ENCODE data around the gene LBP.

LBP gene, protein sequence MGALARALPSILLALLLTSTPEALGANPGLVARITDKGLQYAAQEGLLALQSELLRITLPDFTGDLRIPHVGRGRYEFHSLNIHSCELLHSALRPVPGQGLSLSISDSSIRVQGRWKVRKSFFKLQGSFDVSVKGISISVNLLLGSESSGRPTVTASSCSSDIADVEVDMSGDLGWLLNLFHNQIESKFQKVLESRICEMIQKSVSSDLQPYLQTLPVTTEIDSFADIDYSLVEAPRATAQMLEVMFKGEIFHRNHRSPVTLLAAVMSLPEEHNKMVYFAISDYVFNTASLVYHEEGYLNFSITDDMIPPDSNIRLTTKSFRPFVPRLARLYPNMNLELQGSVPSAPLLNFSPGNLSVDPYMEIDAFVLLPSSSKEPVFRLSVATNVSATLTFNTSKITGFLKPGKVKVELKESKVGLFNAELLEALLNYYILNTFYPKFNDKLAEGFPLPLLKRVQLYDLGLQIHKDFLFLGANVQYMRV

DNA sequence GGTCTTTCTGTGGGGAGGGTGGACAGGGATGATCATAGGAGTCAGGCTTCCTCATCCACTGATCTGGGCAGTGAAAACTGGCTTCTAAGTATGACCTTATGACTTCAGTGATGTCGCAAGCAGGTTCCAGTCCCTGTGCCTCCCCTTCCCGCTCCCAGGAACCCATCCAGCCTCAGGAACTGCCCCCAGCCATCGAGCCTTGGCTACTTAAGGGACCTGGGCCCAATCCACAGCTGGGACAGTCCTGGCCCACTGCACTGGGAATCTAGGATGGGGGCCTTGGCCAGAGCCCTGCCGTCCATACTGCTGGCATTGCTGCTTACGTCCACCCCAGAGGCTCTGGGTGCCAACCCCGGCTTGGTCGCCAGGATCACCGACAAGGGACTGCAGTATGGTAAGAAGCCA lies at the start of gene LBP:
TSS of gene LBP (plus strand) at position 236 of the 405 bp plus-strand sequence. CDS start at position 271, 35 bp downstream.
- no peak within 1 kb of the TSS for H3K27ac ChIP-seq
- TF ChIP-seq, protein P1, sequence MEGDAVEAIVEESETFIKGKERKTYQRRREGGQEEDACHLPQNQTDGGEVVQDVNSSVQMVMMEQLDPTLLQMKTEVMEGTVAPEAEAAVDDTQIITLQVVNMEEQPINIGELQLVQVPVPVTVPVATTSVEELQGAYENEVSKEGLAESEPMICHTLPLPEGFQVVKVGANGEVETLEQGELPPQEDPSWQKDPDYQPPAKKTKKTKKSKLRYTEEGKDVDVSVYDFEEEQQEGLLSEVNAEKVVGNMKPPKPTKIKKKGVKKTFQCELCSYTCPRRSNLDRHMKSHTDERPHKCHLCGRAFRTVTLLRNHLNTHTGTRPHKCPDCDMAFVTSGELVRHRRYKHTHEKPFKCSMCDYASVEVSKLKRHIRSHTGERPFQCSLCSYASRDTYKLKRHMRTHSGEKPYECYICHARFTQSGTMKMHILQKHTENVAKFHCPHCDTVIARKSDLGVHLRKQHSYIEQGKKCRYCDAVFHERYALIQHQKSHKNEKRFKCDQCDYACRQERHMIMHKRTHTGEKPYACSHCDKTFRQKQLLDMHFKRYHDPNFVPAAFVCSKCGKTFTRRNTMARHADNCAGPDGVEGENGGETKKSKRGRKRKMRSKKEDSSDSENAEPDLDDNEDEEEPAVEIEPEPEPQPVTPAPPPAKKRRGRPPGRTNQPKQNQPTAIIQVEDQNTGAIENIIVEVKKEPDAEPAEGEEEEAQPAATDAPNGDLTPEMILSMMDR (conservative IDR thresholded peaks at IDR 0.05) = no peak

DNA sequence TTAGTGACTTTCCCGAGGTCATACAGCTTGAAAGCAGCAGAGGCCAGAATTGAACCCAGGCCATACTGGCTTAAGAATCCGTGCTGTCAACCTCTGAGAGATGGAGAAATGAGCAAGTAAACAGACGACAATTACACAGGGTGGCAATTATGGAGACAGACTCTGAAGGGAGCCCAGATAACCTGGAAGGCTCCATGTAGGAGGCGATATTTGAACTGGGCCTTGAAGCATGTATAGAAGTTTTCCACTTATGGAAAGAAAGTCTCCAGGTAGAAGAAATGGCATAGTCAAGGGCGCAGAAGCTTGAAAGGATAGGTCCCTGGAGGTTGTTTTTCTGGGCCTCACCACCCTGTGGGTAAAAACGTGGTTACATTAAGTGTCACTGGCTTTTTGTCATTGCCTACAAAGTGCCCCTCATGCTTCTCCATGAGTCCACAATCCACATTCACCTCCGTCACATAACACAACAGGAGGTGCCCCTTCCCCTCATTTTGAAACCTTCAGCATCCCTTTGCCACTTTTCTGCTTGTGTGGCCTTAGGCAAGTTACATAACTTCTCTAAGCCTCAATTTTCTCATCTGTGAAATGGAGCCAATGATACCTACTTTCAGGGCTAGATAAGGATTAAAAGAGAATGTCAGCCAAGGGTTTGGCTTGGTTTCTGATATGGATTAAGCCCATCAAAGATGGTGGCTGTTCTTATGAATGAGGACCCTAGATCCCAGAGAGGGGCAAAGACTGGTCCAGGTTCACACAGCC lies 48.2 kb upstream of the LBP start:
- H3K27ac ChIP-seq = peak overlapping the region; percentile 88
- TF ChIP-seq, protein P1 (conservative IDR thresholded peaks at IDR 0.05) = no peak

DNA sequence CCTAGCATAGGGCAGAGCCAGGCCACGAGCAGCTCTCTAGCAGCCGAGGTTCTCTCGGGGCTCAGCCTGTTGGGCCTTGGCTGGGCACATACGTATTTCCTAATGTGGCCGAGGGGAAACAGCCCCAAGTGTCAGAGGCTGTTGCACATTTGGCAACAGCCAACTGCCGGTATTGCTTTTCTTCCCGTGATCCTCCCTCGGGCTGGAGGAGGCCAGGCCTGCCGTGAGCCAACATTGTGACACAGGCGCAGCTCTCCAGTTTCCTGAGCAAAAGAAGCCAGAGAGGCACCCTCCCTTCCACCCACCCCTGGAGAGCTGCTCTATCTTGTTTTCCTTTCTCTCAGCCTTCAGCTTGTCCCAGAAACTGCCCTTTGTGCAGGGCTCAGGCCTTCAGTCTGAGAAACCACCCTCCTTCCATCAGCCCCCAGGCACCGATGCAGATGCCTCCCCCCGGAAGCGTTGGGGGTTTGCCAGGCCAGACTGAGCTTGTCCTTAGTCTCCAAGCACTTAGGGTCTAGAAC lies 47.5 kb upstream of the LBP start:
- H3K27ac ChIP-seq = peak overlapping the region; percentile 88

DNA sequence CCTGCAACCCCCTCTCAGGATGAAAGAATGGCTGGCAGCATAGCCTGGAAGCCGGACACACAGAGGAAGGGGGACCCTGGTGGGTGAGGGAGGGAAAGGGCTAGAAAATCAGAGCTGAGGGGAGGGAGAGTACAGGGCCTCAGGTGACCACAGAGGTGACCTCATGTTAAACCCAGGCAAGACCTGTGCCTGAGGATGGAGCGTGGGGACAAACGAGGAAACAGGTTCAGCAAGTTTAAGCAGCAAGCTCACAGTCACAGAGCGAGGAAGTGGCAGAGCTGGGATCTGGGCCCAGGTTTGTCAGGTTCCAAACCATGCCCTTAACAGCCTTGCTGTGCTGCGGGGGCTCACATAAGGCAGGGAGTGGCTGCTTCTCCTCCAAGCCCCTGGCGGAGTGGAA lies 46.3 kb upstream of the LBP start:
- TF ChIP-seq, protein P1 (conservative IDR thresholded peaks at IDR 0.05) = no peak
- H3K27ac ChIP-seq = peak overlapping the region; percentile 88

More for the DNA sequence above, 47.5 kb upstream of the LBP start:
- TF ChIP-seq, protein P1 (conservative IDR thresholded peaks at IDR 0.05) = no peak

DNA sequence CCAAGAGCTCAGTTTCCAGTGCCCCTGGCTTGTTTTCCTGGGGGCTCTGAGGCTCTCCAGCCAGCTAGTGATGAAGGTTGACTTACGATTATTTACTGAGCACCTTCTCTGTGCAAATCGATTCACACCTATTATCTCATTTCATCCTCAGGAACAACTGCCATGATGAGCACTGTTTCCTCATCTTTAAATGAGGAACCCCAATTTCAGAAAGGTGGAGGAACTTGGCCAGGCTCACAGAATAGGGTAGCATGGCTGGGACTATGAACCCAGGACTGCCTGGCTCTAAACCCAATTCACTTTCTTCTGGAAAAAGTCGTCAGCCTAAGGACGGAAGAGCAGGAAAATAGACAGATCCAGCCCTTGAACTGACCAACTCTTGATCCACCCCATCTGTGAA lies 45.8 kb upstream of the LBP start:
- TF ChIP-seq, protein P1 (conservative IDR thresholded peaks at IDR 0.05) = no peak
- peak overlapping the region; percentile 88 for H3K27ac ChIP-seq

DNA sequence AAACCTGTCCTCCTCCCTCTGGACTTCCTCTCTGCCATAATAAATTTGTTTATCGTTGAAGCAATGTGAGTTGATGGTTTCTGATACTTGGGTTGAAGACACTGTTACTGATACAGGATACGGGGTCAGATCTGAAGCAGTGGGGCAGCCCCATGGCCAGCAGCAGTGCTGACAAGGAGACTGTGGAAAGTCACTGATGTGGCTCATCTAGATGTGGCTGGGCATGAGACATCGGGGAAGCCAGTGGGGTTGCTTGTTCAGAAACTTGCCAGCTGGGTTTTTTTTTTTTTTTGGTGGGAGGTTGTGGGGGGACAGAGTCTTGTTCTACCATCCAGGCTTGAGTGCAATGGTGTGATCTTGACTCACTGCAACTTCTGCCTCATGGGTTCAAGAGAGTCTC lies 45.0 kb upstream of the LBP start:
- TF ChIP-seq, protein P1 (conservative IDR thresholded peaks at IDR 0.05) = no peak
- no peak overlapping the region for H3K27ac ChIP-seq

DNA sequence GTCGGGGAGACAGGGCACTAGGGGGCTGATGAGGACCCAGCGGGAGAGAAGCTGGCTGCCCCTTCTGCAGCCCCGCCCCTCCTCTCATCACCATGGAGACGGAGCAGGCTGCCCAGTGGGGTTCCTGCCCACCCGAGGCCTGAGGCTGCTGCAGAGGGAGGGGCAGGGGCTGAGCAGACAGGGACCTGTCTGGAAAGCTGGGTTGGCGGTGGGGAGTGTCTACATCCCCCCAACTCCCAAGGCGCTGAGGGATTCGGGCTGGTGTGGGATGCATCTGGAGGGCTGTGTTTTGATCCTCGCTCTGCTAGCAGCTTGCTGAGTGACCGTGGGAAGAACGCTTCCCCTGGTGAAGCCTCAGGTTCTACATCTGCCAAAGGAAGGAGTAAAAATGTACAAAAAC lies 43.5 kb upstream of the LBP start:
- H3K27ac ChIP-seq = no peak overlapping the region

More for the DNA sequence above, 43.5 kb upstream of the LBP start:
- TF ChIP-seq, protein P1 (conservative IDR thresholded peaks at IDR 0.05) = no peak

All from VCaP (cell line).